Stromal cell of bone marrow (primary cell): ENCODE measurements around the gene NBEA.
A peak's percentile ranks its signal among the peaks of the same experiment; 100 is the strongest.
"Not testable (repeated sequence)": the region's sequence is repeated elsewhere in the genome, so short reads cannot be mapped to it uniquely, and the experiment has no call there.

ENCODE experiments used
- DNase-seq: peaks from one replicate; pipeline ENCODE4 v3.0.0-alpha.2; 2012; ENCODE audit warnings: low read depth

Gene NBEA

GRCh38 chr13:34941835-34942731 lies at the start of gene NBEA:
Gene NBEA (plus strand): TSS chr13:34942270. CDS start chr13:34942821, 551 bp downstream.
- peak; percentile 16 for DNase-seq

GRCh38 chr13:34894756-34895155 lies 47.3 kb upstream of the NBEA start:
- no peak for DNase-seq

GRCh38 chr13:34897220-34897619 lies 44.9 kb upstream of the NBEA start:
- no peak for DNase-seq

GRCh38 chr13:34899888-34900287 lies 42.2 kb upstream of the NBEA start:
- DNase-seq: no peak

GRCh38 chr13:34900288-34900739 lies 41.8 kb upstream of the NBEA start:
- DNase-seq: no peak

- DNase-seq: no peak
Measured at GRCh38 chr13:34901572-34901971, 40.5 kb upstream of the NBEA start.

- no peak for DNase-seq
Measured at GRCh38 chr13:34911159-34911558, 30.9 kb upstream of the NBEA start.

GRCh38 chr13:34913040-34913439 lies 29.0 kb upstream of the NBEA start:
- DNase-seq: no peak

- no peak for DNase-seq
Measured at GRCh38 chr13:34914416-34914815, 27.7 kb upstream of the NBEA start.

GRCh38 chr13:34926508-34926907 lies 15.6 kb upstream of the NBEA start:
- peak; percentile 23 for DNase-seq

- not testable (repeated sequence) for DNase-seq
Measured at GRCh38 chr13:34928676-34929075, 13.4 kb upstream of the NBEA start.

GRCh38 chr13:34931572-34931971 lies 10.5 kb upstream of the NBEA start:
- DNase-seq: no peak

GRCh38 chr13:34933349-34933748 lies 8.7 kb upstream of the NBEA start:
- no peak for DNase-seq

- no peak for DNase-seq
Measured at GRCh38 chr13:34933786-34934185, 8.3 kb upstream of the NBEA start.

GRCh38 chr13:34935841-34936240 lies 6.2 kb upstream of the NBEA start:
- no peak for DNase-seq

GRCh38 chr13:34939771-34940170 lies 2.3 kb upstream of the NBEA start:
- no peak for DNase-seq

- no peak for DNase-seq
Measured at GRCh38 chr13:34941436-34941834, 635 bp upstream of the NBEA start.

- DNase-seq: no peak
Measured at GRCh38 chr13:34942732-34943435, 814 bp downstream of the NBEA start.

GRCh38 chr13:34943436-34944273 lies 1.6 kb downstream of the NBEA start:
- DNase-seq: no peak

GRCh38 chr13:34944274-34944634 lies 2.2 kb downstream of the NBEA start:
- DNase-seq: no peak

- DNase-seq: no peak
Measured at GRCh38 chr13:34944751-34945150, 2.7 kb downstream of the NBEA start.

GRCh38 chr13:34951528-34951927 lies 9.5 kb downstream of the NBEA start:
- no peak for DNase-seq
